Esophagus squamous epithelium (tissue), 4 donors: ENCODE data around the gene PHKA1.
"Not testable (repeated sequence)": the region's sequence is repeated elsewhere in the genome, so short reads cannot be mapped to it uniquely, and the experiment has no call there.

ENCODE experiments used
- CTCF ChIP-seq, 6 experiments: fragments of 450-650 bp in 4 of 6; fragments of 200-600 bp in 2 of 6; sonication (generic) in 2 of 6; IDR thresholded peaks; one replicate each; pipeline ENCODE4 v1.5.1; 2016 to 2019; ENCODE audit warnings: antibody characterized with exemption in 6 of 6, mild to moderate bottlenecking in 4 of 6, moderate library complexity in 4 of 6
- POLR2A ChIP-seq, 4 donors: fragments of 450-650 bp; IDR thresholded peaks; one replicate each; pipeline ENCODE4 v1.6.1; 2017; ENCODE audit warnings: antibody characterized with exemption in 4 of 4, mild to moderate bottlenecking in 4 of 4, moderate library complexity in 3 of 4

GRCh38 chrX:72591038-72591437 is 123.1 kb downstream of the PHKA1 start:
- TF ChIP-seq CTCF, POLR2A (IDR thresholded peaks at IDR 0.05): not testable (repeated sequence)
